Right lung (tissue), 5 donors: ENCODE results near the gene DEFB125. TPM values are rescaled to one million over a fixed set of nuclear protein-coding genes. Genes with fewer than 3 reads are reported as not detected.

Experiments used
- DNase-seq, 2 donors: peaks; one replicate each; pipeline ENCODE4 v3.0.0-alpha.2; 2013
- polyA plus RNA-seq, 5 donors: library from polyadenylated mRNA; unstranded; fragments of 120-200 nt; gene quantifications; one replicate each; pipeline versions ENCODE4 v1.2.1 to v1.2.3, GENCODE V29; 2013; ENCODE audit warnings: inconsistent platforms in 1 of 5, low replicate concordance in 1 of 5; ENCODE audit not compliant: insufficient read length in 5 of 5, insufficient read depth in 1 of 5

DEFB125 gene
- polyA plus RNA-seq, 5 donors: not detected

GRCh38 chr20:145877-146276 is 58.4 kb downstream of the DEFB125 start:
- no peak for DNase-seq

Other genes with a start within 250 kb of the DEFB125 start
- gene DEFB126, start 54.9 kb downstream of the DEFB125 start, polyA plus RNA-seq: not detected
- not detected for gene DEFB127, start 69.8 kb downstream of the DEFB125 start, polyA plus RNA-seq
- not detected for gene DEFB128, start 102.0 kb downstream of the DEFB125 start, polyA plus RNA-seq
- gene DEFB129, start 139.6 kb downstream of the DEFB125 start, polyA plus RNA-seq: not detected
- gene DEFB132, start 170.1 kb downstream of the DEFB125 start, polyA plus RNA-seq: not detected
- gene C20orf96, start 203.1 kb downstream of the DEFB125 start, polyA plus RNA-seq: 10 to 100 TPM; 38.9 to 48.4 (median 45.2) TPM
- 10 to 100 TPM; 40.2 to 50.2 (median 43.3) TPM for gene ZCCHC3, start 209.9 kb downstream of the DEFB125 start, polyA plus RNA-seq
- 10 to 100 TPM; 23.6 to 46.6 (median 30.8) TPM for gene SOX12, start 237.9 kb downstream of the DEFB125 start, polyA plus RNA-seq